ENCODE data around the gene ACO2.
A peak's percentile ranks its signal among the peaks of the same experiment; 100 is the strongest.

ACO2 gene

DNA sequence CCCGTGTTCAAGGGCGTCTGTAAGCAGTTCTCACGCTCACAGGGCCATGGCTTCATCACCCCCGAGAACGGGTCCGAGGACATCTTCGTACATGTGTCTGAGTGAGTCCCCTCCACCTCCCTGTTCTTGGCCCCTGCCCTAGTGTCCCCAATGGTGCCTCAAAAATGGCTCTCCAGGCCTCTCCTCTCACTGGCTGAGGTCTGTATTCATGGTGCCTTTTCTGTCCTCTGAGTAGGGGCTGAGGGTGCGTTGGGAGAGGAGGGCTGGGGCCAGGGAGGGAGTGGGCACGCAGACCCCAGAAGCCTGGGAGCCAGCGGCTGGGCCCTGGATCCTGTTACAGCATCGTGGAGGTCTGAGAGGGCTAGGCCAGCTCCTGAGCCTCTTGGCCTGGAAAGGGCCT, 104.8 kb downstream of the ACO2 start:
- DNase-seq = no peak

DNA sequence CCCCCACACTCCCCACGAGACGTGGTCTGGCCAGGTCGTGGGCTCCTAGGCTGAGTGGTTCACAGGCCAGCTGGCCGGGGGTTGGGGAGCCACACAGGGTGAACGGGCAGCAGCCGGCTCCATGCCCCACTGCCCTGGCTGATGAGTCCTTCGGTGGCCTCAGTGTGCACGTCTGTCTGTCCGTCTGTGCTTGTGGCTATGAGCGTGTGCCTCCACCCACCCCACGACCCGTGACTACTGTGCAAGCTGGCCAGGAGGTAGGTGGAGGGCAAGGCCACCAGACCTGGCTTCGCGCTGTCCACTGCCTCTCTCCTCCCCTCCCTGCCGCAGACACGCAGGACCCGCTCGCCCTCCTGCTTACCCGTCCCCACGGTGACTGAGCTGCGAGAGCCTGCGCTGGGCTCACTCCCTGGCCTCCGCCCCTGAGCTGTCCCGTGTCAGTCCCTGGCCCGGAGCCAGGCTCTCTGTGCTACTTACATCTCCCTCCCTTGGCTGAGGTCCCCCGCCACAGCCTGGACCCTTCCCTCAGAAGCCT, 106.0 kb downstream of the ACO2 start:
- DNase-seq = no peak

DNA sequence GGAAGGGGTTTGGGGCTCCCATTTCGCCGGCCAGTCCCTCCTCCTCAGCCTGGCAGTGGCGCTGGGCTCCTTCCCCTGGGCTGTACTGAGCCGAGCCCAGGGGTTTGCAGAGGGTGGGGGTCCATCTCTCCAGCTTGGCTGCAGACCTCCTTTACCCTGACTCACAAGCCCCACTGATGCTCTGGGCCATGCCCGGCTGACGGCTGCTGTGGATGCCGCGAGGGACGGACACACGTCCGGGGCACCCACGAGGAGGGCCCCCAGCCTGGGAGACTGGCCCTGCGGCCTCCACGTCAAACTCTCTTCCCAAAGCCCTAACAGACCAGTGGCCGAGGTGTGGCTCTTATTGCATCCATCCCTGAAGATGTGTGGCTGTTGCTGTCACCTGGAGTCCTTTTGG, 106.6 kb downstream of the ACO2 start:
- DNase-seq = no peak

DNA sequence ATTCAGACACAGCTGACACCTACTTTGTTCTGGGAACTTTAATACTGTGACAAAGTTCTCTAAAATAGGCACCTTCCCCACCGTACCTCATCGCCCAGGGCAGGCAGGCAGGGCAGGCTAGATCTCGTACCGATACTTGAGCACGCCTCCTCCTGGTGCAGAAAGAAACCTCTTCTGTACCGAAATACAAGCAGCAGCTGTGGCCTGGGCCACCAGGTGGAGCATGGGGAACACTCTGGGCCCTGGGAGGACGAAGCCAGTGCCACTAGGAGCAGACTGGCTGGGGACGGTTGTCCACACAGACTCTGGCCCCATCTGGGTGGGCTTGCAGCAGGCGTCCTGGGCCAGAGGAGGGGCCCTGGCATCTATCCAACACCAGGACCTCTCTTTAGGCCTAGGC, 108.0 kb downstream of the ACO2 start:
- DNase-seq = peak; percentile 44 to 59 (median 49)

DNA sequence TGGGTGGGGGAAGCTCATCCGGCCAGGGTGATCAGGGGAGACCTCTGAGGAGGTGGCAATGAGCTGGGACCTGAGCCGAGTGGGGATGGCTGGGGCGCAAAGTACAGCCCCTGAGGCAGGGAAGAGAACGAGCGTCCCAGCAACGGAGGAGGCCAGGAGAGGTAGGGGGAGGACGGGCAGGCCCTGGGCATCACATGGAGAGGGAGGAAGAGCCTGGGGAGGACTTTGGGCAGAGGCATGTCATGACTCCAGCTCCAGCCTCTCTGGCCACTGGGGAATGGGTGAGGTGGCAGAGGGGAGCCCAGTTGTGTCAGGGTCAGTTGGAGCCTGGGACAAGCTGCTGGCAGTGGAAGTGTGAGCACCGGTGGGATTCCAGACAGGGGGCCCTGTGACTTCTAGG, 109.2 kb downstream of the ACO2 start:
- no peak for DNase-seq
